ENCODE data around the gene STAG1. TPM values are rescaled to one million over a fixed set of nuclear protein-coding genes. Genes with fewer than 3 reads are reported as not detected.

Gene STAG1
- total and polyA plus RNA-seq, 12 donors: 7.5 to 39.8 (median 24.6) TPM

- intact Hi-C loops (cut with DNase I): no loop called here
- H3K36me3 ChIP-seq (replicated peaks in 1 of 2): no peaks in the 10 kb centered on the region
- DNase-seq: no peak
- no peak overlapping the region for H3K4me3 ChIP-seq
- no peaks in the 10 kb centered on the region for H3K9me3 ChIP-seq (replicated peaks in 1 of 3)
- H3K4me1 ChIP-seq (replicated peaks in 1 of 2): peaks cover 0 to 12% of the 10 kb centered on the region in 2 donors
- no peaks in the 10 kb centered on the region for H3K27me3 ChIP-seq
- TF ChIP-seq POLR2A (IDR thresholded peaks at IDR 0.05): no peak
- TF ChIP-seq, protein P1, sequence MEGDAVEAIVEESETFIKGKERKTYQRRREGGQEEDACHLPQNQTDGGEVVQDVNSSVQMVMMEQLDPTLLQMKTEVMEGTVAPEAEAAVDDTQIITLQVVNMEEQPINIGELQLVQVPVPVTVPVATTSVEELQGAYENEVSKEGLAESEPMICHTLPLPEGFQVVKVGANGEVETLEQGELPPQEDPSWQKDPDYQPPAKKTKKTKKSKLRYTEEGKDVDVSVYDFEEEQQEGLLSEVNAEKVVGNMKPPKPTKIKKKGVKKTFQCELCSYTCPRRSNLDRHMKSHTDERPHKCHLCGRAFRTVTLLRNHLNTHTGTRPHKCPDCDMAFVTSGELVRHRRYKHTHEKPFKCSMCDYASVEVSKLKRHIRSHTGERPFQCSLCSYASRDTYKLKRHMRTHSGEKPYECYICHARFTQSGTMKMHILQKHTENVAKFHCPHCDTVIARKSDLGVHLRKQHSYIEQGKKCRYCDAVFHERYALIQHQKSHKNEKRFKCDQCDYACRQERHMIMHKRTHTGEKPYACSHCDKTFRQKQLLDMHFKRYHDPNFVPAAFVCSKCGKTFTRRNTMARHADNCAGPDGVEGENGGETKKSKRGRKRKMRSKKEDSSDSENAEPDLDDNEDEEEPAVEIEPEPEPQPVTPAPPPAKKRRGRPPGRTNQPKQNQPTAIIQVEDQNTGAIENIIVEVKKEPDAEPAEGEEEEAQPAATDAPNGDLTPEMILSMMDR (IDR thresholded peaks at IDR 0.05): no peak
- no peak overlapping the region for H3K27ac ChIP-seq
Measured at GRCh38 chr3:136584728-136585127, 167.4 kb downstream of the STAG1 start.

GRCh38 chr3:136583823-136584222 lies 168.4 kb downstream of the STAG1 start:
- TF ChIP-seq, protein P1 (IDR thresholded peaks at IDR 0.05): no peak
- no peak for TF ChIP-seq POLR2A (IDR thresholded peaks at IDR 0.05)
- Histone ChIP-seq H3K27me3 (no peaks in the 10 kb centered on the region), H3K9me3 (replicated peaks in 1 of 3) (no peaks in the 10 kb centered on the region), H3K27ac (no peak overlapping the region), H3K36me3 (replicated peaks in 1 of 2) (no peaks in the 10 kb centered on the region), H3K4me1 (replicated peaks in 1 of 2) (peaks cover 0 to 12% of the 10 kb centered on the region in 2 donors), H3K4me3 (no peak overlapping the region)
- WGBS, 4 donors: 82 to 91% (median 87%) methylated on average over 2 of the region's 2 CpGs
- no peak for DNase-seq
- intact Hi-C loops (cut with DNase I): no loop called here

DNA sequence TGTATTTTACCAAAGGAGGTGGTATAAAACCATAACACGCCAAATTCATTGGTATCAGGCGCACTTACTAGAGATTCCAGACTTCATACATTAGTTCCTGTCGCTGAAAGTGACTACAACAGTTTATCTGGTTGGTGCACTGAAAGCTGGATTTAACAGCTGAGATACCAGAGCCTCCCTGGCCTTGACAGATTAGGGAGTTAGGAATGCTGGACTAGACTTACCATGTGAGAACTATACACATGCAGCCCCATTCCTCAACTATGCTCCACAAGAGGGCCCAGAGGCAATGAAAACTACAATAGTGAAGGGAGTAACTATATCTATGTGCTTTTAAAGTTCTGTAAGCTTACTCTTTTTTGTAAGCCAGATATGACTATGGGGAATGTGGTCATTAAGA lies 174.4 kb downstream of the STAG1 start:
- H3K9me3 ChIP-seq (replicated peaks in 1 of 3): no peaks in the 10 kb centered on the region
- intact Hi-C loops (cut with DNase I): no loop called here
- TF ChIP-seq, protein P1 (IDR thresholded peaks at IDR 0.05): no peak
- TF ChIP-seq POLR2A (IDR thresholded peaks at IDR 0.05): no peak
- no peaks in the 10 kb centered on the region for H3K27me3 ChIP-seq
- DNase-seq: no peak
- no peaks in the 10 kb centered on the region for H3K36me3 ChIP-seq (replicated peaks in 1 of 2)
- no peaks in the 10 kb centered on the region for H3K4me1 ChIP-seq (replicated peaks in 1 of 2)
- H3K27ac ChIP-seq: no peak overlapping the region
- 96 to 98% (median 97%) methylated on average over 3 of the region's 3 CpGs for WGBS, 4 donors
- H3K4me3 ChIP-seq: no peak overlapping the region

DNA sequence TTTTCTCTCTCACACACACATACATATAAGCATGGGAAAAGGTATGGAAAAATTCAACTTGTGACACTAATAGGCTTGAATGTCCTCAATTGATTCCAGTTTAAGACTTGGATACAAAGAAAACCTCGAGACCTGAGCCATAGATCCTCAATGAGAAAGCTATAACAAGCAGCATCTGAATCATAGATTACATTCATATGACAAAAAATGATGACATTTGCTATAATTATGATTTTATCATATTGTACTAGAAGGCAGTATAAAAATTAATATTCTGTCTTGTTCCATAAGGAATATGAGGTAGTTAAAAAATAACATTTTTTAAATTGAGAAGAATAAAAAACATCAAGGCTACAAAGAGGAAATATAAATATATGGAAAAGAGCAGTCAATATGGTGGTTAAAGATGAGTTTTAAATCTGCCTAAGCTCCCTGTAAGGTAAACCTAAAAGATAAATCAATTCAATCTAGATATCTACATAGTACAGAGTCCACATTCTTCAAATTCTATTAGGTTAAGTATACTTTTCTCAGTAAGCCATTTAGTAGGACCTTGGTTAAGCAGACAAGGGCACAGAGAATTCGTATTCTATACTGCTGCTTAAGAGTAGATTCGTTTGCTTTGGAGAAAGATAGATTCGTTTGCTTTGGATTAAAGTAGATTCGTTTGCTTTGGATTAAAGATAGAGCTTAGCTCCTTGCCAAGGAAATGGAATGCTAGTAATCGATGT lies 175.7 kb downstream of the STAG1 start:
- WGBS, 4 donors: 68 to 82% (median 74%) methylated on average over 6 of the region's 6 CpGs

More for the DNA sequence above, 175.7 kb downstream of the STAG1 start:
- TF ChIP-seq POLR2A (IDR thresholded peaks at IDR 0.05): no peak
- TF ChIP-seq, protein P1 (IDR thresholded peaks at IDR 0.05): no peak
- H3K27me3 ChIP-seq: no peaks in the 10 kb centered on the region
- no peak for DNase-seq
- no peak overlapping the region for H3K4me3 ChIP-seq
- H3K36me3 ChIP-seq (replicated peaks in 1 of 2): no peaks in the 10 kb centered on the region
- intact Hi-C loops (cut with DNase I): no loop called here
- H3K9me3 ChIP-seq (replicated peaks in 1 of 3): no peaks in the 10 kb centered on the region
- H3K27ac ChIP-seq: no peak overlapping the region
- no peaks in the 10 kb centered on the region for H3K4me1 ChIP-seq (replicated peaks in 1 of 2)
